ENCODE measurements around the gene HIGD1A.

- TF ChIP-seq POLR2A (IDR thresholded peaks at IDR 0.05; ENCODE audit: low read depth, low read length) (no peak), NFE2L2 (IDR thresholded peaks at IDR 0.05; ENCODE audit: low read depth, low read length) (no peak), FOS (IDR thresholded peaks at IDR 0.05; ENCODE audit: low read depth, low read length) (no peak), CTCF (conservative IDR thresholded peaks at IDR 0.05; ENCODE audit: low read depth, low read length) (no peak), MAZ (IDR thresholded peaks at IDR 0.05; ENCODE audit: borderline replicate concordance, low read depth, low read length) (no peak), BHLHE40 (IDR thresholded peaks at IDR 0.05; ENCODE audit: low read depth, low read length) (no peak), CHD1 (IDR thresholded peaks at IDR 0.05; ENCODE audit: low read depth, low read length) (no peak), MXI1 (IDR thresholded peaks at IDR 0.05; ENCODE audit: borderline replicate concordance, low read depth, low read length) (no peak), RFX5 (IDR thresholded peaks at IDR 0.05; ENCODE audit: low read depth, low read length) (no peak), ELK1 (IDR thresholded peaks at IDR 0.05; ENCODE audit: borderline replicate concordance, low read depth, low read length) (no peak), RAD21 (IDR thresholded peaks at IDR 0.05; ENCODE audit: low read length) (no peak), MAFK (IDR thresholded peaks at IDR 0.05; ENCODE audit: low read depth, low read length) (no peak)
- TF ChIP-seq, protein P1, sequence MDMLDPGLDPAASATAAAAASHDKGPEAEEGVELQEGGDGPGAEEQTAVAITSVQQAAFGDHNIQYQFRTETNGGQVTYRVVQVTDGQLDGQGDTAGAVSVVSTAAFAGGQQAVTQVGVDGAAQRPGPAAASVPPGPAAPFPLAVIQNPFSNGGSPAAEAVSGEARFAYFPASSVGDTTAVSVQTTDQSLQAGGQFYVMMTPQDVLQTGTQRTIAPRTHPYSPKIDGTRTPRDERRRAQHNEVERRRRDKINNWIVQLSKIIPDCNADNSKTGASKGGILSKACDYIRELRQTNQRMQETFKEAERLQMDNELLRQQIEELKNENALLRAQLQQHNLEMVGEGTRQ (IDR thresholded peaks at IDR 0.05; ENCODE audit: low read depth, low read length): no peak
Measured at GRCh38 chr3:42736531-42736930, 67.8 kb downstream of the HIGD1A start.

Measured in IMR-90 (cell line).